ENCODE data around the gene CTDSPL.

CTDSPL gene

GRCh38 chr3:37912052-37912733, 50.5 kb downstream of the CTDSPL start:
- FAIRE-seq (no peak), DNase-seq (ENCODE audit: low spot score) (no peak)

GRCh38 chr3:37913522-37913921, 51.8 kb downstream of the CTDSPL start:
- FAIRE-seq = no peak
- DNase-seq (ENCODE audit: low spot score) = no peak

GRCh38 chr3:37916685-37917084, 55.0 kb downstream of the CTDSPL start:
- FAIRE-seq (no peak), DNase-seq (ENCODE audit: low spot score) (no peak)

- FAIRE-seq (no peak), DNase-seq (ENCODE audit: low spot score) (no peak)
Observed at GRCh38 chr3:37918627-37919026, 56.9 kb downstream of the CTDSPL start.

GRCh38 chr3:37920156-37920699, 58.5 kb downstream of the CTDSPL start:
- FAIRE-seq (no peak), DNase-seq (ENCODE audit: low spot score) (no peak)

- FAIRE-seq (no peak), DNase-seq (ENCODE audit: low spot score) (no peak)
Observed at GRCh38 chr3:37921025-37921424, 59.3 kb downstream of the CTDSPL start.

- FAIRE-seq = no peak
- DNase-seq (ENCODE audit: low spot score) = no peak
Observed at GRCh38 chr3:37922721-37923568, 61.3 kb downstream of the CTDSPL start.

- DNase-seq (ENCODE audit: low spot score) (no peak), FAIRE-seq (no peak)
Observed at GRCh38 chr3:37923569-37924040, 61.9 kb downstream of the CTDSPL start.

GRCh38 chr3:37924453-37924852, 62.8 kb downstream of the CTDSPL start:
- DNase-seq (ENCODE audit: low spot score) (no peak), FAIRE-seq (no peak)

GRCh38 chr3:37925157-37925556, 63.5 kb downstream of the CTDSPL start:
- DNase-seq (ENCODE audit: low spot score) (no peak), FAIRE-seq (no peak)

- no peak for DNase-seq (ENCODE audit: low spot score)
Observed at GRCh38 chr3:37926611-37927010, 64.9 kb downstream of the CTDSPL start.

GRCh38 chr3:37930495-37930894, 68.8 kb downstream of the CTDSPL start:
- FAIRE-seq (no peak), DNase-seq (ENCODE audit: low spot score) (no peak)

More at GRCh38 chr3:37926611-37927010, 64.9 kb downstream of the CTDSPL start:
- FAIRE-seq = no peak

- DNase-seq (ENCODE audit: low spot score) (no peak), FAIRE-seq (no peak)
Observed at GRCh38 chr3:37932505-37932904, 70.8 kb downstream of the CTDSPL start.

- DNase-seq (ENCODE audit: low spot score) (peak; percentile 33), FAIRE-seq (no peak)
Observed at GRCh38 chr3:37934631-37935289, 73.1 kb downstream of the CTDSPL start.

GRCh38 chr3:37935290-37935668, 73.6 kb downstream of the CTDSPL start:
- no peak for FAIRE-seq

GRCh38 chr3:37935756-37936666, 74.3 kb downstream of the CTDSPL start:
- peak; percentile 78 for DNase-seq (ENCODE audit: low spot score)
- FAIRE-seq = peak; percentile 87

More at GRCh38 chr3:37935290-37935668, 73.6 kb downstream of the CTDSPL start:
- no peak for DNase-seq (ENCODE audit: low spot score)

- DNase-seq (ENCODE audit: low spot score) = no peak
- no peak for FAIRE-seq
Observed at GRCh38 chr3:37937156-37937555, 75.5 kb downstream of the CTDSPL start.

- FAIRE-seq (no peak), DNase-seq (ENCODE audit: low spot score) (no peak)
Observed at GRCh38 chr3:37938011-37938410, 76.3 kb downstream of the CTDSPL start.

- no peak for DNase-seq (ENCODE audit: low spot score)
- FAIRE-seq = no peak
Observed at GRCh38 chr3:37940242-37940908, 78.7 kb downstream of the CTDSPL start.
